HepG2 (cell line): ENCODE measurements around the gene RBM45.

Source experiments
- KDM5B ChIP-seq: sonication (generic); formaldehyde crosslinking; IDR thresholded peaks from 2 replicates; pipeline ENCODE4 v1.4.0; 2020; ENCODE audit warnings: missing genetic modification reagents, mild to moderate bottlenecking, borderline replicate concordance
- RBM39 ChIP-seq: fragments of 200-400 bp; formaldehyde crosslinking; IDR thresholded peaks from one replicate; pipeline ENCODE4 v1.6.1; 2018; ENCODE audit warnings: antibody characterized with exemption, mild to moderate bottlenecking, low read depth, low read length; ENCODE audit not compliant: poor library complexity, severe bottlenecking
- RXRA ChIP-seq: sonication (generic); formaldehyde crosslinking; IDR thresholded peaks from 2 replicates; pipeline ENCODE4 v1.5.1; 2020; ENCODE audit warnings: missing genetic modification reagents
- TF ChIP-seq, protein P1 (sequence below): sonication (generic); formaldehyde crosslinking; IDR thresholded peaks from 2 replicates; pipeline ENCODE4 v1.5.0; 2020; ENCODE audit warnings: mild to moderate bottlenecking, missing genetic modification reagents, moderate library complexity
- TF ChIP-seq, protein P2 (sequence below): sonication (generic); formaldehyde crosslinking; IDR thresholded peaks from 2 replicates; pipeline ENCODE4 v1.4.0; 2020; ENCODE audit warnings: missing genetic modification reagents

DNA sequence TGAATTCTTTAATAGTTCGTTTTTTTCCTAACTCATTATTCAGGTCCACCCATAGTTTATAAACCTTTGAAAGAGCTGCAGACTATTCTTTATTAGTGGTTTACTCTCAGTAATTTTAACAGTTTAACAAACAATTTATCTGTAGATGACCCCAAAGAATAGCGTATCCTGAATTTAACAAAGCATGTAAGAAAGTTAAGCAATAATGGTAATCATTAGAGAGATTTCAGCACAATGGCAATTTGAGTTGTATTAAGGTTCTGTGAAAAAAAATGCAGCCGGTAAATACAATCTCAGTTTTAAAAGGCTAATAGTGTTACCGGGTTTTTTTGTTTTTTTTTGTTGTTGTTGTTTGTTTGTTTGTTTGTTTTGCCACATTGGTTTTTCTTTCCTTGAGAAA, 40.3 kb downstream of the RBM45 start:
- TF ChIP-seq, protein P1, sequence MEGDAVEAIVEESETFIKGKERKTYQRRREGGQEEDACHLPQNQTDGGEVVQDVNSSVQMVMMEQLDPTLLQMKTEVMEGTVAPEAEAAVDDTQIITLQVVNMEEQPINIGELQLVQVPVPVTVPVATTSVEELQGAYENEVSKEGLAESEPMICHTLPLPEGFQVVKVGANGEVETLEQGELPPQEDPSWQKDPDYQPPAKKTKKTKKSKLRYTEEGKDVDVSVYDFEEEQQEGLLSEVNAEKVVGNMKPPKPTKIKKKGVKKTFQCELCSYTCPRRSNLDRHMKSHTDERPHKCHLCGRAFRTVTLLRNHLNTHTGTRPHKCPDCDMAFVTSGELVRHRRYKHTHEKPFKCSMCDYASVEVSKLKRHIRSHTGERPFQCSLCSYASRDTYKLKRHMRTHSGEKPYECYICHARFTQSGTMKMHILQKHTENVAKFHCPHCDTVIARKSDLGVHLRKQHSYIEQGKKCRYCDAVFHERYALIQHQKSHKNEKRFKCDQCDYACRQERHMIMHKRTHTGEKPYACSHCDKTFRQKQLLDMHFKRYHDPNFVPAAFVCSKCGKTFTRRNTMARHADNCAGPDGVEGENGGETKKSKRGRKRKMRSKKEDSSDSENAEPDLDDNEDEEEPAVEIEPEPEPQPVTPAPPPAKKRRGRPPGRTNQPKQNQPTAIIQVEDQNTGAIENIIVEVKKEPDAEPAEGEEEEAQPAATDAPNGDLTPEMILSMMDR, result no peak
- TF ChIP-seq KDM5B (CRISPR knock-in tag), result no peak
- TF ChIP-seq, protein P2, sequence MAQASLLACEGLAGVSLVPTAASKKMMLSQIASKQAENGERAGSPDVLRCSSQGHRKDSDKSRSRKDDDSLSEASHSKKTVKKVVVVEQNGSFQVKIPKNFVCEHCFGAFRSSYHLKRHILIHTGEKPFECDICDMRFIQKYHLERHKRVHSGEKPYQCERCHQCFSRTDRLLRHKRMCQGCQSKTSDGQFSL (CRISPR knock-in tag), result no peak
- no peak for TF ChIP-seq RXRA (CRISPR knock-in tag)
- TF ChIP-seq RBM39, result no peak
